IMR-90 (cell line): ENCODE results near the gene HHIP. TPM values are rescaled to one million over a fixed set of nuclear protein-coding genes. Genes with fewer than 3 reads are reported as not detected.

Experiments
- ATAC-seq: fragments of 200-7000 bp; cut with Tn5 transposase; 2 replicates; pipeline ENCODE4 v1.9.1; 2020; ENCODE audit warnings: low read depth, mild to moderate bottlenecking, moderate library complexity
- BruUV-seq: library from RNA; stranded (reverse); fragments of 400-500 nt; replicated peaks from 2 replicates; lab custom pipeline; 2021; lab: Mats Ljungman, UMichigan
- CTCF ChIA-PET: fragments of 300-600 bp; formaldehyde crosslinking; extraction: SDS; loops from one replicate; lab custom pipeline; 2021; ENCODE audit warnings: antibody characterized with exemption; lab: Yijun Ruan, JAX
- POLR2A ChIA-PET: fragments of 300-600 bp; sonication (Branson Sonifier 250); formaldehyde crosslinking; loops from one replicate; lab custom pipeline; 2022; ENCODE audit warnings: antibody characterized with exemption; ENCODE audit not compliant: unreplicated experiment; lab: Charles Lee
- DNase-seq: peaks from one replicate; pipeline ENCODE4 v3.0.0; 2013
- H2AFZ ChIP-seq: replicated peaks from 2 replicates; pipeline ENCODE3; 2013; ENCODE audit warnings: low read length, mild to moderate bottlenecking; ENCODE audit not compliant: poor library complexity
- H2AK5ac ChIP-seq: 2 replicates; pipeline ENCODE4 v1.6.1; 2013; ENCODE audit warnings: low read depth, low read length, inconsistent platforms
- H2AK9ac ChIP-seq: replicated peaks from 2 replicates; pipeline ENCODE3; 2013; ENCODE audit warnings: mild to moderate bottlenecking, low read depth, low read length, moderate library complexity; ENCODE audit not compliant: poor library complexity
- H2BK120ac ChIP-seq: 2 replicates; pipeline ENCODE4 v1.6.1; 2013; ENCODE audit warnings: low read depth, low read length, inconsistent platforms
- H2BK15ac ChIP-seq: 3 replicates; pipeline ENCODE4 v1.6.1; 2013; ENCODE audit warnings: low read depth, low read length, inconsistent platforms
- H2BK20ac ChIP-seq: 2 replicates; pipeline ENCODE4 v1.6.1; 2013; ENCODE audit warnings: low read depth, mild to moderate bottlenecking, inconsistent platforms, low read length, moderate library complexity
- H2BK5ac ChIP-seq: 2 replicates; pipeline ENCODE4 v1.6.1; 2013; ENCODE audit warnings: mild to moderate bottlenecking, low read depth, low read length, inconsistent platforms; ENCODE audit not compliant: poor library complexity, severe bottlenecking
- H3K14ac ChIP-seq: replicated peaks from 2 replicates; pipeline ENCODE4 v1.6.1; 2013; ENCODE audit warnings: low read depth, low read length, inconsistent platforms
- H3K18ac ChIP-seq: 2 replicates; pipeline ENCODE4 v1.6.1; 2013; ENCODE audit warnings: low read depth, low read length, control low read depth
- H3K23ac ChIP-seq: 2 replicates; pipeline ENCODE4 v1.6.1; 2013; ENCODE audit warnings: low read depth, low read length, inconsistent platforms
- H3K27ac ChIP-seq: 2 replicates; pipeline ENCODE4 v1.5.1; 2013; ENCODE audit warnings: mild to moderate bottlenecking, control low read depth, low read length; ENCODE audit not compliant: insufficient read depth
- H3K27me3 ChIP-seq: 2 replicates; pipeline ENCODE4 v1.6.1; 2013; ENCODE audit warnings: low read length; ENCODE audit not compliant: control insufficient read depth, insufficient read depth
- H3K36me3 ChIP-seq: 2 replicates; pipeline ENCODE4 v1.6.1; 2013; ENCODE audit warnings: low read length, mixed read lengths; ENCODE audit not compliant: control insufficient read depth, insufficient read depth
- H3K4ac ChIP-seq: 2 replicates; pipeline ENCODE4 v1.6.1; 2013; ENCODE audit warnings: low read depth, low read length, inconsistent platforms
- H3K4me1 ChIP-seq: 2 replicates; pipeline ENCODE4 v1.6.1; 2013; ENCODE audit warnings: low read length, mixed read lengths; ENCODE audit not compliant: control insufficient read depth, insufficient read depth
- H3K4me2 ChIP-seq: 2 replicates; pipeline ENCODE4 v1.6.1; 2013; ENCODE audit warnings: low read depth, mild to moderate bottlenecking, control low read depth, low read length, moderate library complexity
- H3K4me3 ChIP-seq: 2 replicates; pipeline ENCODE4 v1.5.1; 2013; ENCODE audit warnings: low read depth, mild to moderate bottlenecking, control low read depth, low read length, moderate library complexity; ENCODE audit not compliant: insufficient read depth
- H3K56ac ChIP-seq: 2 replicates; pipeline ENCODE4 v1.6.1; 2013; ENCODE audit warnings: low read length, inconsistent platforms; ENCODE audit not compliant: insufficient read depth; ENCODE audit errors: extremely low read depth
- H3K79me1 ChIP-seq, 2 experiments: 2 replicates each; pipeline ENCODE4 v1.6.1; 2013; ENCODE audit warnings: low read length in 2 of 2, inconsistent platforms in 1 of 2, low read depth in 1 of 2
- H3K9ac ChIP-seq: 2 replicates; pipeline ENCODE4 v1.6.1; 2013; ENCODE audit warnings: low read depth, low read length, control low read depth
- H3K9me1 ChIP-seq: 2 replicates; pipeline ENCODE4 v1.6.1; 2013; ENCODE audit warnings: low read length, inconsistent platforms; ENCODE audit not compliant: insufficient read depth
- H3K9me3 ChIP-seq: 2 replicates; pipeline ENCODE4 v1.6.1; 2013; ENCODE audit warnings: low read length; ENCODE audit not compliant: control insufficient read depth, insufficient read depth
- H4K20me1 ChIP-seq: 2 replicates; pipeline ENCODE4 v1.6.1; 2013; ENCODE audit warnings: low read length, inconsistent platforms; ENCODE audit not compliant: insufficient read depth
- H4K5ac ChIP-seq: 2 replicates; pipeline ENCODE4 v1.6.1; 2013; ENCODE audit warnings: mild to moderate bottlenecking, low read depth, low read length, control low read depth
- H4K8ac ChIP-seq, 2 experiments: 2 replicates each; pipeline ENCODE4 v1.6.1; 2013; ENCODE audit warnings: low read depth in 2 of 2, low read length in 2 of 2, control low read depth in 1 of 2, inconsistent platforms in 1 of 2
- H4K91ac ChIP-seq: 2 replicates; pipeline ENCODE4 v1.6.1; 2013; ENCODE audit warnings: low read depth, low read length, inconsistent platforms; ENCODE audit not compliant: insufficient read depth
- BHLHE40 ChIP-seq: fragments of 150-350 bp; IDR thresholded peaks from 2 replicates; pipeline ENCODE4 v1.6.1; 2016; ENCODE audit warnings: mild to moderate bottlenecking, low read depth, low read length
- CEBPB ChIP-seq: IDR thresholded peaks from 2 replicates; pipeline ENCODE4 v1.6.1; 2012; ENCODE audit warnings: low read depth, low read length, improper control_type of control experiment
- MAZ ChIP-seq: IDR thresholded peaks from 2 replicates; pipeline ENCODE4 v1.6.1; 2012; ENCODE audit warnings: low read depth, mild to moderate bottlenecking, low read length, improper control_type of control experiment, moderate library complexity, borderline replicate concordance
- NFE2L2 ChIP-seq: fragments of 150-350 bp; IDR thresholded peaks from 2 replicates; pipeline ENCODE4 v1.6.1; 2016; ENCODE audit warnings: low read depth, mild to moderate bottlenecking, low read length
- RAD21 ChIP-seq: IDR thresholded peaks from 2 replicates; pipeline ENCODE4 v1.6.1; 2012; ENCODE audit warnings: low read length, improper control_type of control experiment
- RFX5 ChIP-seq: IDR thresholded peaks from 2 replicates; pipeline ENCODE4 v1.8.0; 2012; ENCODE audit warnings: low read depth, mild to moderate bottlenecking, low read length, moderate library complexity
- WGBS, 2 experiments: methylation state at CpG; one replicate each; pipeline versions ENCODE4 v1.1.5 to v1.1.7; 2013; ENCODE audit warnings: missing lambda C conversion rate in 2 of 2; ENCODE audit not compliant: insufficient read length in 1 of 2; ENCODE audit errors: extremely low coverage in 2 of 2; 5-methylcytosine and 5-hydroxymethylcytosine counted together
- dilution Hi-C: fragments of 300-500 bp; cut with HindIII; formaldehyde crosslinking; loops from one replicate; pipeline ENCODE4 v1.14.3; 2018; ENCODE audit warnings: low sequenced_read_pairs; ENCODE audit not compliant: unreplicated experiment
- in situ Hi-C: fragments of 300-500 bp; cut with MboI; formaldehyde crosslinking; loops from 3 replicates; pipeline ENCODE4 v1.14.3; 2019; ENCODE audit warnings: low sequenced_read_pairs, inconsistent platforms, mixed read lengths
- intact Hi-C: fragments of 100-400 bp; cut with micrococcal nuclease; formaldehyde crosslinking; loops from 2 replicates; pipeline ENCODE4 v1.10.0; 2022
- polyA plus RNA-seq, 3 experiments: library from polyadenylated mRNA; depleted of rRNA; stranded (reverse); fragments of >200 nt; gene quantifications; 2 replicates each; pipeline ENCODE4 v1.2.3, GENCODE V29; 2012; ENCODE audit warnings: low replicate concordance in 1 of 3
- total RNA-seq: library from RNA; depleted of rRNA; stranded (reverse); fragments of >200 nt; gene quantifications from 2 replicates; pipeline ENCODE4 v1.2.3, GENCODE V29; 2012
- TF ChIP-seq, protein P1 (sequence below): fragments of 150-350 bp; IDR thresholded peaks from 2 replicates; pipeline ENCODE4 v1.6.1; 2016; ENCODE audit warnings: low read depth, mild to moderate bottlenecking, low read length, moderate library complexity, borderline replicate concordance

The HHIP gene
- total and polyA plus RNA-seq, 2 of the 4 experiments (the other 2 are of a cell fraction): 6.6 to 9.6 TPM

DNA sequence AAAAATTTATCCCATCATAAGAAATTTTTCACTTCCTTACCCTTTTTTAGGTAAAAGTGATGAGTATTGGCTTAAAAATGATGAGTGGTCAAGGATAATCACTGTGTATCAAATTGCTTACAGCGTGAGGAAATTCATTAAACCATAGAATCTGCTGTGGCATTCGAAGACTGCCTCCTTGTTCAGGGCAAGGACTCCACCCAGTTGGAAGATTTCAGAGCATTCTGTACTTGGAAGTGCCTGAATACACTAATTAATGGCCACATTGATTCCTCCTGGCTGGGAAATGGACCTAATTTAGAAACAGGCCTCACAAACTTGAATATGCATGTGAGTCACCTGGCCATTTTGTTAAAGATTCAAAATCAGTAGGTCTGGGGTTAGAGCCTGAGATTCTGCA, 83.2 kb downstream of the HHIP start:
- POLR2A ChIA-PET: no interaction called here
- Histone ChIP-seq H3K27ac (no peak overlapping the region), H2AK5ac (no peak overlapping the region), H3K36me3 (no peaks in the 10 kb centered on the region), H3K9ac (no peak overlapping the region), H4K8ac (no peak overlapping the region), H2BK5ac (no peak overlapping the region), H2BK15ac (no peak overlapping the region), H3K4me2 (no peak overlapping the region), H3K56ac (no peak overlapping the region), H3K9me1 (no peaks in the 10 kb centered on the region), H2BK20ac (no peak overlapping the region), H3K18ac (no peak overlapping the region), H2BK120ac (no peak overlapping the region), H3K79me1 (no peaks in the 10 kb centered on the region), H3K14ac (no peak overlapping the region), H4K91ac (no peak overlapping the region), H3K4me1 (no peaks in the 10 kb centered on the region), H3K4ac (no peak overlapping the region), H3K4me3 (no peak overlapping the region), H2AFZ (no peak overlapping the region), H2AK9ac (no peak overlapping the region), H3K27me3 (no peaks in the 10 kb centered on the region), H4K20me1 (no peaks in the 10 kb centered on the region), H3K9me3 (no peaks in the 10 kb centered on the region), H4K5ac (no peak overlapping the region), H3K23ac (no peak overlapping the region)
- intact Hi-C loops (no loop called here), dilution Hi-C loops (no loop called here), in situ Hi-C loops (no loop called here)
- no CpG with 5 or more reads among the region's 2 CpGs for WGBS, 2 experiments
- TF ChIP-seq RFX5: no peak
- no peak for TF ChIP-seq NFE2L2
- no peak for TF ChIP-seq MAZ
- no peak for TF ChIP-seq CEBPB
- no peak for TF ChIP-seq RAD21
- TF ChIP-seq BHLHE40: no peak
- TF ChIP-seq, protein P1, sequence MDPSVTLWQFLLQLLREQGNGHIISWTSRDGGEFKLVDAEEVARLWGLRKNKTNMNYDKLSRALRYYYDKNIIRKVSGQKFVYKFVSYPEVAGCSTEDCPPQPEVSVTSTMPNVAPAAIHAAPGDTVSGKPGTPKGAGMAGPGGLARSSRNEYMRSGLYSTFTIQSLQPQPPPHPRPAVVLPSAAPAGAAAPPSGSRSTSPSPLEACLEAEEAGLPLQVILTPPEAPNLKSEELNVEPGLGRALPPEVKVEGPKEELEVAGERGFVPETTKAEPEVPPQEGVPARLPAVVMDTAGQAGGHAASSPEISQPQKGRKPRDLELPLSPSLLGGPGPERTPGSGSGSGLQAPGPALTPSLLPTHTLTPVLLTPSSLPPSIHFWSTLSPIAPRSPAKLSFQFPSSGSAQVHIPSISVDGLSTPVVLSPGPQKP: no peak
- no TSS peak for BruUV-seq
- ATAC-seq (no peak), DNase-seq (no peak)
- CTCF ChIA-PET: no interaction called here
